ENCODE results near the gene LYPLA2. TPM values are rescaled to one million over a fixed set of nuclear protein-coding genes. Genes with fewer than 3 reads are reported as not detected.

The LYPLA2 gene
- total RNA-seq, 4 donors from 2014 or later, result 52.7 to 76.9 (median 63.6) TPM

Other genes starting within 250 kb of the LYPLA2 start
- 100 to 1,000 TPM in 3 of 4 donors, 10 to 100 TPM in 1; 91.1 to 194 (median 149) TPM for gene ID3, start 231.6 kb upstream of the LYPLA2 start, total RNA-seq
- 1,000 to 10,000 TPM in 3 of 4 donors, 100 to 1,000 TPM in 1; 864 to 1,286 (median 1,238) TPM for gene RPL11, start 99.3 kb upstream of the LYPLA2 start, total RNA-seq
- gene ELOA, start 47.7 kb upstream of the LYPLA2 start, total RNA-seq, result 10 to 100 TPM; 38.2 to 58.2 (median 42.8) TPM
- 10 to 100 TPM; 49.4 to 93.1 (median 74.3) TPM for gene PITHD1, start 12.7 kb upstream of the LYPLA2 start, total RNA-seq
- gene GALE, start 9.6 kb downstream of the LYPLA2 start, total RNA-seq, result 10 to 100 TPM; 15.4 to 26.6 (median 16.9) TPM
- 10 to 100 TPM; 17.7 to 41.9 (median 29.3) TPM for gene HMGCL, start 34.3 kb downstream of the LYPLA2 start, total RNA-seq
- gene FUCA1, start 77.1 kb downstream of the LYPLA2 start, total RNA-seq, result 10 to 100 TPM; 11.8 to 17.6 (median 13.8) TPM
- not detected for gene CNR2, start 122.2 kb downstream of the LYPLA2 start, total RNA-seq
- 100 to 1,000 TPM in 1 of 4 donors, 10 to 100 TPM in 3; 80.4 to 101 (median 87.9) TPM for gene PNRC2, start 168.7 kb downstream of the LYPLA2 start, total RNA-seq
- gene SRSF10, start 189.2 kb downstream of the LYPLA2 start, total RNA-seq, result 100 to 1,000 TPM in 1 of 4 donors, 10 to 100 TPM in 3; 67.7 to 162 (median 74.2) TPM